ENCODE results near the gene NDUFA11. TPM values are rescaled to one million over a fixed set of nuclear protein-coding genes. Genes with fewer than 3 reads are reported as not detected.
A peak's percentile ranks its signal among the peaks of the same experiment; 100 is the strongest.

Gene NDUFA11
- total RNA-seq, 3 donors from 2014 or later: 186 to 278 (median 186) TPM

DNA sequence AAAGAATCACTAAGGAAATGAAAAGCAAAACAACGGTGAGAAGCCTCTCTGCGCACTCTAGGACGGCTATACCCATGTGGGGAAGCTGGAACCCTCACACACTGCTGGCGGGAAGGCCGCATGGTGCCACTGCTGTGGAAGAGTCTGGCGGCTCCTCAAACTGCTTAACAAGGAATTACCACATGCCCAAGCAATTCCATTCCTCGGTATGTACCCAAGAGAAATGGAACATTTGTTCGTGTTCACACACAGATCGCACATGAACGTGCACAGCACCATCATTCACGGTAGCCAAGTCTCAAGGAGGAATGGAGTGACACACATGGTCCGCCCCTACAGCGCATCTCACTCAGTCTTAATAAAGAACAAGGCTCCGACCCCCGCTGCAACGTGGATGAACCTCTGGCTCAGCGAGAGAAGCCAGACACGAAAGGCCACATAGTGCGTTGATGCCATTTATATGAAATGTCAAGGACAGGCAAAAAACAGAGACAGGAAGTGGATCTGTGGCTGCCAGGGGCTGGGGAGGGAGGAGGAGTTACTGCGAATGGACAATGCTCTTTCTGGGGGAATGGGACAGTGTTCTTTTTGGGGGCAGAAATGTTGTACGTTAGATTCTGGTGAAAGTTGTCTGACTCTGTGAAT lies 18.0 kb upstream of the NDUFA11 start:
- Histone ChIP-seq H3K4me3 (no peak overlapping the region), H3K27me3 (no peaks in the 10 kb centered on the region), H3K4me1 (no peaks in the 10 kb centered on the region), H3K9me3 (no peaks in the 10 kb centered on the region), H3K36me3 (peaks cover 7% of the 10 kb centered on the region), H3K27ac (no peak overlapping the region)
- intact Hi-C loops (cut with DNase I; ENCODE audit: low total_unique reads): no loop called here
- no peak for TF ChIP-seq POLR2A (IDR thresholded peaks at IDR 0.05)
- TF ChIP-seq POLR2AphosphoS5 (IDR thresholded peaks at IDR 0.05): no peak
- TF ChIP-seq, protein P1, sequence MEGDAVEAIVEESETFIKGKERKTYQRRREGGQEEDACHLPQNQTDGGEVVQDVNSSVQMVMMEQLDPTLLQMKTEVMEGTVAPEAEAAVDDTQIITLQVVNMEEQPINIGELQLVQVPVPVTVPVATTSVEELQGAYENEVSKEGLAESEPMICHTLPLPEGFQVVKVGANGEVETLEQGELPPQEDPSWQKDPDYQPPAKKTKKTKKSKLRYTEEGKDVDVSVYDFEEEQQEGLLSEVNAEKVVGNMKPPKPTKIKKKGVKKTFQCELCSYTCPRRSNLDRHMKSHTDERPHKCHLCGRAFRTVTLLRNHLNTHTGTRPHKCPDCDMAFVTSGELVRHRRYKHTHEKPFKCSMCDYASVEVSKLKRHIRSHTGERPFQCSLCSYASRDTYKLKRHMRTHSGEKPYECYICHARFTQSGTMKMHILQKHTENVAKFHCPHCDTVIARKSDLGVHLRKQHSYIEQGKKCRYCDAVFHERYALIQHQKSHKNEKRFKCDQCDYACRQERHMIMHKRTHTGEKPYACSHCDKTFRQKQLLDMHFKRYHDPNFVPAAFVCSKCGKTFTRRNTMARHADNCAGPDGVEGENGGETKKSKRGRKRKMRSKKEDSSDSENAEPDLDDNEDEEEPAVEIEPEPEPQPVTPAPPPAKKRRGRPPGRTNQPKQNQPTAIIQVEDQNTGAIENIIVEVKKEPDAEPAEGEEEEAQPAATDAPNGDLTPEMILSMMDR (IDR thresholded peaks at IDR 0.05): no peak
- peak in 1 of 2 donors; percentile 39 for DNase-seq (ENCODE audit: low spot score in 2 of 2)

DNA sequence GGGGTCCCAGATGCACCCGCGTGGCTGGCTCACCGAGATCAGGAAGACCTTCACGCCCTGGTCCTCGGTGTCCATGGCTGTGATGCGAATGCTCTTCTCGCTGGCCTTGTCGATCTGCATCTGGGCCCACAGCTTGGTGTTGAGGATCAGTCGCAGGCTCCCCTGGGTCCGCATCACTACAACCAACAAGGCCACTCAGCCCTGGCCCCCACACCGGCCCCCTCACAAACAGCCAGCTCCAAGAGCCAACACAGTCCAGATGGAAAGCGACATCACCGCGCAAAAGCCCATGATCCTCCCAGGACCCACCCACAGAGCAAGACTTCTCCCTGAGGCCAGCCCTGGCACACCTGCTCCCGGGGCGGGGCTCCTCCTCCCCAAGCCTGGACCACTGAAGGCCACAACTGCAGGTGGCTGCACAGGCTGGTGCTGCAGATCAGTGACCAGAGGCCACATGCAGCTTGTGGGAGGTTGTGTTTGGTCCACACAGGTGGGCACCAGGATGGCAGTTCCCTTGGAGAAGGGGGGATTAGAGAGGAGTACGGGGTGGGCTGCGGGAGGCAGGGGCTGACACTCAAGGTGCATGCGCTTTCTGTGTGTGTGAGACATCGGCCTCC lies 15.0 kb upstream of the NDUFA11 start:
- TF ChIP-seq POLR2A (IDR thresholded peaks at IDR 0.05): no peak
- TF ChIP-seq, protein P1 (IDR thresholded peaks at IDR 0.05): no peak
- TF ChIP-seq POLR2AphosphoS5 (IDR thresholded peaks at IDR 0.05): no peak
- peaks cover 12 to 17% of the 10 kb centered on the region in 2 donors for H3K4me1 ChIP-seq
- DNase-seq (ENCODE audit: low spot score in 2 of 2): no peak
- no peak overlapping the region for H3K27ac ChIP-seq
- H3K36me3 ChIP-seq: peaks cover 7% of the 10 kb centered on the region
- no peaks in the 10 kb centered on the region for H3K9me3 ChIP-seq
- H3K4me3 ChIP-seq: no peak overlapping the region
- intact Hi-C loops (cut with DNase I; ENCODE audit: low total_unique reads): no loop called here
- no peaks in the 10 kb centered on the region for H3K27me3 ChIP-seq

DNA sequence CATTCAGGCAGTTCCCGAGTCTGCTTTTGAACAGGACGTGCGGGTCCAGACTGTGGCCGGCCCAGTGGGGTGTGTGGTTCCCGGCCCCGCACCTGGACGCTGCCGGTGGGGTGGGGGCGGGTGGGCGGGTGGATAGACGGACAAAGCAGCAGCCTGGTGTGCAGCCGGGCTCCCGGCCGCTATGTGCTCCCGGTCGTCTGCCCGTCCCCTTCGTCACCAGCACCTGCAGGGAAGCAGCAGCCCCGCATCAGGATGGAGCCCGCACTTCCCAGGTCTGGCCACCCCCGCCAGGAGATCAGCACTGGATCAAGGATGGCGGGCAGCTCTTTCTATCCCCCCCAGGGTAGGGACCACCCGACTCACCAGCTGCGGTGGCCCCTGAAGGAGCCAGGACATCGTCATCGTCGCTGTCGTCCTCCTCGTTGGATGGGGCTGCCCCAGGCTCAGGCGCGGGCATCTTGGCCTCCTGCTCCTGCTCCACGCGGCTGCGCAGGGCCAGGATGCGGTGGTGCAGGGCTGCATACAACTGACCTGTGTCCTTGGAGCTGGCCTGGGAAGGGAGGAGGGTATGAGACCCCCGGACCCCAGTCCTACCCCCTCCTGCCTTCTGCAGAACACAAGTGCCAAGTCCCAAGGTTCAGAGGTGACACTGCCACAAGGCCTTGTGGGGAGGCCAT lies 14.0 kb upstream of the NDUFA11 start:
- H3K27ac ChIP-seq: no peak overlapping the region
- no peak overlapping the region for H3K4me3 ChIP-seq
- TF ChIP-seq, protein P1 (IDR thresholded peaks at IDR 0.05): no peak
- TF ChIP-seq POLR2AphosphoS5 (IDR thresholded peaks at IDR 0.05) (no peak), POLR2A (IDR thresholded peaks at IDR 0.05) (no peak)

DNA sequence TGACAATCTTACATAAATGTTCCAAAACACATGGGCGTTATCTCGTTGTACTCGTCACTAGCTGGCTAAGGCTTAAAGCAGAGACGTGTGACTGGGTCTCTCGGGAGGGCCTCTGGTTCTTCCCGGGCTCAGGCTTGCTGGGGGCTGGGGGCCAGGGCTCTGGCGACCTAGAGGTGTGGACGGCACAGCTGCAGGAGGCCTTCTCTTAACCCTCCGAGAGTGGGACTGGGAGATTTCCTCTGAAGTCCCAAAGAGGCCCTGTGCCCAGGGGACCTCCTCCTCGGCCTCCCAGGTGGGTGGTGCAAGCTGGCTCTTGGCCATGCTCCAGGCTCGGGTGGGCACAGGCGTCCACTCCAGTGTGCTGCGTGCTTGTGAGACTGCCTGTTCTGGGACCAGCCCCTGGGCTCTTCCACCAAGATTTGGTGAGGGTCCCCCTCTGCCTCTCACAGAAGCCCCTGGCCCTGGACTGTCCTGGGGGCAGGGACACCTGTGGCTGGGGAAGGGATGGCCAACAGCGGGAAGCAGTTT lies 12.7 kb upstream of the NDUFA11 start:
- Histone ChIP-seq H3K4me1 (peaks cover 12 to 17% of the 10 kb centered on the region in 2 donors), H3K4me3 (no peak overlapping the region), H3K27me3 (no peaks in the 10 kb centered on the region), H3K27ac (peak overlapping the region in 1 of 2 donors; percentile 52), H3K36me3 (no peaks in the 10 kb centered on the region), H3K9me3 (no peaks in the 10 kb centered on the region)
- no peak for DNase-seq (ENCODE audit: low spot score in 2 of 2)
- intact Hi-C loops (cut with DNase I; ENCODE audit: low total_unique reads): no loop called here
- no peak for TF ChIP-seq POLR2A (IDR thresholded peaks at IDR 0.05)
- TF ChIP-seq, protein P1 (IDR thresholded peaks at IDR 0.05): no peak
- no peak for TF ChIP-seq POLR2AphosphoS5 (IDR thresholded peaks at IDR 0.05)

More for the DNA sequence above, 14.0 kb upstream of the NDUFA11 start:
- H3K27me3 ChIP-seq: no peaks in the 10 kb centered on the region
- no peak for DNase-seq (ENCODE audit: low spot score in 2 of 2)
- H3K36me3 ChIP-seq: no peaks in the 10 kb centered on the region
- peaks cover 12 to 17% of the 10 kb centered on the region in 2 donors for H3K4me1 ChIP-seq
- intact Hi-C loops (cut with DNase I; ENCODE audit: low total_unique reads): no loop called here
- no peaks in the 10 kb centered on the region for H3K9me3 ChIP-seq

DNA sequence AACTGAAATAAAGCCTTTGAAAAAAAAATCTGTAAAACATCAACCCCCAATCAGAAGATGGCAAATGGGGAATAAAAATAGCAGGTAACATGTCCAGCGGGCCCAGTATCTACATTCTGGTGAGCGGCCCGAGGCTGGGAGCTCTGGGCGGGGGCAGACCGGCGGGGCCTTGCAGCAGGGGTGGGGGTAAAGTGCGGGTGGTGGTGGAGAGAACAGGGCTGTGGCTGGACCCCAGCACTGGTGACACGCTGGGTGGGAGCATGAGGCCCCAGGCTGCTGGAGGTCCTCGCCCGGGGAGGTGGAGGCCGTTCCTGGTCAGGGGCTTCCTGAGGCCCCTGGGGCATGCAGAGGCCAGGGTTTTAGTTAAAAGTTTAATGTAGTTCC lies 12.2 kb upstream of the NDUFA11 start:
- no peaks in the 10 kb centered on the region for H3K9me3 ChIP-seq
- no peaks in the 10 kb centered on the region for H3K27me3 ChIP-seq
- H3K4me1 ChIP-seq: peaks cover 12 to 17% of the 10 kb centered on the region in 2 donors
- no peak overlapping the region for H3K4me3 ChIP-seq
- DNase-seq (ENCODE audit: low spot score in 2 of 2): no peak
- H3K36me3 ChIP-seq: no peaks in the 10 kb centered on the region
- H3K27ac ChIP-seq: peak overlapping the region; percentile 52 to 72
- TF ChIP-seq POLR2AphosphoS5 (IDR thresholded peaks at IDR 0.05) (no peak), POLR2A (IDR thresholded peaks at IDR 0.05) (no peak)
- TF ChIP-seq, protein P1 (IDR thresholded peaks at IDR 0.05): no peak
- intact Hi-C loops (cut with DNase I; ENCODE audit: low total_unique reads): no loop called here

Data from breast epithelium (tissue), 4 donors.